Sigmoid colon (tissue), 3 donors: Measurements from ENCODE around the gene ACIN1.

ENCODE experiments used
- CTCF ChIP-seq, 4 experiments: fragments of 450-650 bp in 3 of 4; fragments of 200-600 bp in 1 of 4; IDR thresholded peaks; one replicate each; pipeline ENCODE4 v1.5.1; 2016 to 2019; ENCODE audit warnings: antibody characterized with exemption in 4 of 4, mild to moderate bottlenecking in 3 of 4, moderate library complexity in 2 of 4
- POLR2A ChIP-seq, 2 donors: fragments of 450-650 bp; IDR thresholded peaks; one replicate each; pipeline ENCODE4 v1.6.1; 2016; ENCODE audit warnings: antibody characterized with exemption in 2 of 2, mild to moderate bottlenecking in 2 of 2, moderate library complexity in 2 of 2

- TF ChIP-seq POLR2A (IDR thresholded peaks at IDR 0.05) = no peak
- no peak for TF ChIP-seq CTCF (IDR thresholded peaks at IDR 0.05)
These were observed 84.8 kb downstream of the ACIN1 start, which contains the start of gene C14orf93 for GRCh38 chr14:23009939-23010726.
